Hepatocyte (in vitro differentiated cells): ENCODE data around the gene MYO5A. TPM values are rescaled to one million over a fixed set of nuclear protein-coding genes. Genes with fewer than 3 reads are reported as not detected.

Source experiments
- DNase-seq: peaks from one replicate; pipeline ENCODE4 v3.0.0-alpha.2; 2016; ENCODE audit warnings: low spot score
- H2AFZ ChIP-seq: fragments of 200-600 bp; sonication (generic); 2 replicates; pipeline ENCODE4 v1.6.0; 2016; ENCODE audit warnings: antibody characterized with exemption, mild to moderate bottlenecking
- H3K27ac ChIP-seq: fragments of 200-600 bp; sonication (generic); 2 replicates; pipeline ENCODE4 v1.5.1; 2016; ENCODE audit warnings: mild to moderate bottlenecking
- H3K27me3 ChIP-seq: fragments of 200-600 bp; sonication (generic); 2 replicates; pipeline ENCODE4 v1.6.1; 2016
- H3K36me3 ChIP-seq: fragments of 200-600 bp; sonication (generic); replicated peaks from 2 replicates; pipeline ENCODE4 v1.5.1; 2016; ENCODE audit warnings: low read depth; ENCODE audit not compliant: insufficient read depth
- H3K4me1 ChIP-seq: fragments of 200-600 bp; sonication (generic); 2 replicates; pipeline ENCODE4 v1.5.1; 2016; ENCODE audit warnings: mild to moderate bottlenecking, moderate library complexity; ENCODE audit not compliant: insufficient read depth
- H3K4me2 ChIP-seq: fragments of 200-600 bp; sonication (generic); 2 replicates; pipeline ENCODE4 v1.6.0; 2016
- H3K4me3 ChIP-seq: fragments of 200-600 bp; sonication (generic); 2 replicates; pipeline ENCODE4 v1.5.1; 2016; ENCODE audit warnings: mild to moderate bottlenecking
- H3K79me2 ChIP-seq: fragments of 200-600 bp; sonication (generic); 2 replicates; pipeline ENCODE4 v1.6.0; 2017; ENCODE audit warnings: mild to moderate bottlenecking
- H3K9me2 ChIP-seq: fragments of 200-600 bp; sonication (generic); replicated peaks from 2 replicates; pipeline ENCODE4 v1.6.0; 2017; ENCODE audit warnings: mild to moderate bottlenecking; ENCODE audit not compliant: insufficient read depth
- H3K9me3 ChIP-seq: fragments of 200-600 bp; sonication (generic); 2 replicates; pipeline ENCODE4 v1.5.1; 2016; ENCODE audit warnings: low read depth, mild to moderate bottlenecking
- H4K20me1 ChIP-seq: fragments of 200-600 bp; sonication (generic); 2 replicates; pipeline ENCODE4 v1.6.0; 2016; ENCODE audit warnings: mild to moderate bottlenecking; ENCODE audit not compliant: insufficient read depth, poor library complexity, severe bottlenecking
- EZH2 ChIP-seq: fragments of 200-600 bp; sonication (generic); IDR thresholded peaks from 2 replicates; pipeline ENCODE4 v1.6.1; 2016; ENCODE audit warnings: antibody characterized with exemption, mild to moderate bottlenecking, borderline replicate concordance
- EZH2phosphoT487 ChIP-seq: fragments of 200-600 bp; sonication (generic); IDR thresholded peaks from one replicate; pipeline ENCODE4 v1.6.1; 2018; ENCODE audit warnings: antibody characterized with exemption, mild to moderate bottlenecking, low read depth, moderate library complexity; ENCODE audit not compliant: unreplicated experiment, severe bottlenecking
- WGBS: methylation state at CpG from one replicate; pipeline ENCODE4 v1.1.6; 2016; ENCODE audit warnings: low lambda C conversion rate; ENCODE audit errors: missing lambda C conversion rate; 5-methylcytosine and 5-hydroxymethylcytosine counted together
- polyA plus RNA-seq: library from polyadenylated mRNA; unstranded; fragments of >200 nt; fragmentation: Nextera tagmentation; extraction: Ambion mirVana; gene quantifications from 2 replicates; pipeline ENCODE4 v1.2.1, GENCODE V29; 2016
- total RNA-seq: library from RNA; depleted of rRNA; stranded (reverse); fragments of >200 nt; gene quantifications from 2 replicates; pipeline ENCODE4 v1.2.3, GENCODE V29; 2014
- TF ChIP-seq, protein P1 (sequence below): fragments of 200-600 bp; sonication (generic); IDR thresholded peaks from 2 replicates; pipeline ENCODE4 v1.5.1; 2016; ENCODE audit warnings: antibody characterized with exemption, mild to moderate bottlenecking; ENCODE audit not compliant: poor library complexity

MYO5A gene
- total and polyA plus RNA-seq, 2 experiments from 2014 or later, result 3.7 to 14.8 TPM

DNA sequence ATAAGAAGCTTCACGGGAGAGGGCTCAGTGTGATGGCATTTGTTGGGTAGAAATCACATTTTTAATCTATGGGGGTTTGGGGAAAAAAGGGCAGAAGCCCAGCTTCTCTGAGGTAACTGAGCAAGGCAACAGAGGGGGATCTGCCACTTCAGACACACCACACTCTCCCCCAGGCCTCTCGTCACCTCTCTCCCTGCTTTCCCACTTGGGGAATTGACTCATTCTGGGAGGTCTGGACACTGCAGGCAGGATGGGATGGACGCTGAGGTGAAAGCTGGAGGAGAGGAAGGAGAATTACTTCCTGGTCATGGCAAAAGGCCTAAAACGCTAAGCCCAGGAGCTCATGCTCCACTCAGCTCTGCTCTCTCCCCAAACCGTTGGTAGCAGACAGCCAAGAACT, 266.3 kb downstream of the MYO5A start:
- H3K9me2 ChIP-seq, result no peaks in the 10 kb centered on the region
- H3K9me3 ChIP-seq, result no peaks in the 10 kb centered on the region
- H3K4me2 ChIP-seq, result no peak overlapping the region
- no peaks in the 10 kb centered on the region for H4K20me1 ChIP-seq
- H3K27me3 ChIP-seq, result no peaks in the 10 kb centered on the region
- no peak for DNase-seq
- no peaks in the 10 kb centered on the region for H3K79me2 ChIP-seq
- peak overlapping the region; percentile 39 for H3K27ac ChIP-seq
- no peak overlapping the region for H3K4me3 ChIP-seq
- no peak overlapping the region for H2AFZ ChIP-seq
- no peaks in the 10 kb centered on the region for H3K4me1 ChIP-seq
- H3K36me3 ChIP-seq, result no peaks in the 10 kb centered on the region
- TF ChIP-seq, protein P1, sequence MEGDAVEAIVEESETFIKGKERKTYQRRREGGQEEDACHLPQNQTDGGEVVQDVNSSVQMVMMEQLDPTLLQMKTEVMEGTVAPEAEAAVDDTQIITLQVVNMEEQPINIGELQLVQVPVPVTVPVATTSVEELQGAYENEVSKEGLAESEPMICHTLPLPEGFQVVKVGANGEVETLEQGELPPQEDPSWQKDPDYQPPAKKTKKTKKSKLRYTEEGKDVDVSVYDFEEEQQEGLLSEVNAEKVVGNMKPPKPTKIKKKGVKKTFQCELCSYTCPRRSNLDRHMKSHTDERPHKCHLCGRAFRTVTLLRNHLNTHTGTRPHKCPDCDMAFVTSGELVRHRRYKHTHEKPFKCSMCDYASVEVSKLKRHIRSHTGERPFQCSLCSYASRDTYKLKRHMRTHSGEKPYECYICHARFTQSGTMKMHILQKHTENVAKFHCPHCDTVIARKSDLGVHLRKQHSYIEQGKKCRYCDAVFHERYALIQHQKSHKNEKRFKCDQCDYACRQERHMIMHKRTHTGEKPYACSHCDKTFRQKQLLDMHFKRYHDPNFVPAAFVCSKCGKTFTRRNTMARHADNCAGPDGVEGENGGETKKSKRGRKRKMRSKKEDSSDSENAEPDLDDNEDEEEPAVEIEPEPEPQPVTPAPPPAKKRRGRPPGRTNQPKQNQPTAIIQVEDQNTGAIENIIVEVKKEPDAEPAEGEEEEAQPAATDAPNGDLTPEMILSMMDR, result no peak
- TF ChIP-seq EZH2 (no peak), EZH2phosphoT487 (no peak)
- 69% methylated on average over 5 of the region's 5 CpGs for WGBS

DNA sequence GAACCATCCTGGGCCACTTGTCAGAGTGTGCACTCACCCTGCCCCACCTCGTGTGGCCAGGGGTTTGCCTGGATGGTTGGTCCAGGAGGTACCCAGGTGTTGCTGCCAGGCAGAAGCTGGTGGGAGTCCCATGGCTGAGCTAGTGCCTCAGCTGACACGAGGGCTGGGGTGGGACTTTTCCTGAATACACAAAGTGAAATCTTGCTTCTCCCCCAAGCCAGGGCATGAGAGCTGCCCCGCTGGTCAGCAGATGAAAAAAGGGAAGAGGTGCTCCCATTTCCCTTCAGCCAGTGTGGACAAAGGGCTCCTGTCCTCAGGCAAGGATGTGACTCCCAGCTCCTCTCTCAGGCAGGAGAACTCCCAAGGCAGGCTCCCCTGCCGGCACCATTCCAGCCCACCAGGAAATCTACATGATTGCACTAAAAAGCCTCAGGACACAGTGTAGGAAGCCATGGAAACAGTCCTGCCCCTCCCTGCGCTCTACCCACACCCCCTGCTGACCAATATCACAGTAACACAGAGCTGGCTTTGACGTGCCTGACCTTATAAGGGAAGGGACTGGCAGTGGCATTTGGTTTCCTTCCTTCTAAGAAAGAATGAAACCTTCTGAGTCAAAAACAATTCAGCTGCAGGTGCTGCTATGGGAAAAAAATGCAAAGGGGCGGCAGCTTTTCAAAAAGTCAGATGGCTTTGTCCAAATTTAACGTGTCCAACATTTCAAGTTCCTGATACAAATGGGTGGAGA, 267.0 kb downstream of the MYO5A start:
- TF ChIP-seq, protein P1, result no peak
- TF ChIP-seq EZH2phosphoT487 (no peak), EZH2 (no peak)
- Histone ChIP-seq H3K4me1 (peaks cover 2% of the 10 kb centered on the region), H3K27me3 (no peaks in the 10 kb centered on the region), H3K79me2 (no peaks in the 10 kb centered on the region), H3K4me2 (no peak overlapping the region), H2AFZ (no peak overlapping the region), H4K20me1 (no peaks in the 10 kb centered on the region), H3K4me3 (no peak overlapping the region), H3K9me2 (no peaks in the 10 kb centered on the region), H3K36me3 (no peaks in the 10 kb centered on the region), H3K9me3 (no peaks in the 10 kb centered on the region), H3K27ac (peak overlapping the region; percentile 39)
- peak; percentile 58 for DNase-seq
- WGBS, result 34% methylated on average over 8 of the region's 8 CpGs

DNA sequence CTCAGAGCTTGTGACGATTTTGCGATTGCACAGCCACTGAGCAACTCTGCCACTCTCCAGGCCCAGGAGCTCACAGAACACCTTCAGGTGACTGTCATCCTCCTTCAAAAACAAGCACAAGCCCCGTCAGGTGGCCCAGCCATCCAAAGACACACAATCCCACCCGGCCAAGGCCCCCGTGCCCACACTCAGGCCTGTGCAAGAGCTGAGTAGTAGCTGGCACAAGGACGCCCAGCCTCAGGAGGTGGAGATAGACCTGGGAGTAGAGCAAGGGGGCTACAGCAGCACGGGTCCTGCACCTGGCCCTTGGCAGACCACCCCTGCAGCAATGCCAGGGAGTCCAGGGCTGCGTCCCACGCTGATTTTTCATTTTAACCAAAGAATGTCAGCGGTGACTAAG, 267.7 kb downstream of the MYO5A start:
- no peak overlapping the region for H2AFZ ChIP-seq
- H3K4me3 ChIP-seq, result no peak overlapping the region
- no peak for DNase-seq
- no peak overlapping the region for H3K27ac ChIP-seq
- no peaks in the 10 kb centered on the region for H3K9me3 ChIP-seq
- no peaks in the 10 kb centered on the region for H4K20me1 ChIP-seq
- H3K4me1 ChIP-seq, result peaks cover 5% of the 10 kb centered on the region
- no peaks in the 10 kb centered on the region for H3K27me3 ChIP-seq
- H3K36me3 ChIP-seq, result no peaks in the 10 kb centered on the region
- WGBS, result 93% methylated on average over 10 of the region's 10 CpGs
- no peaks in the 10 kb centered on the region for H3K9me2 ChIP-seq
- TF ChIP-seq, protein P1, result no peak
- TF ChIP-seq EZH2 (no peak), EZH2phosphoT487 (no peak)
- no peaks in the 10 kb centered on the region for H3K79me2 ChIP-seq
- no peak overlapping the region for H3K4me2 ChIP-seq

DNA sequence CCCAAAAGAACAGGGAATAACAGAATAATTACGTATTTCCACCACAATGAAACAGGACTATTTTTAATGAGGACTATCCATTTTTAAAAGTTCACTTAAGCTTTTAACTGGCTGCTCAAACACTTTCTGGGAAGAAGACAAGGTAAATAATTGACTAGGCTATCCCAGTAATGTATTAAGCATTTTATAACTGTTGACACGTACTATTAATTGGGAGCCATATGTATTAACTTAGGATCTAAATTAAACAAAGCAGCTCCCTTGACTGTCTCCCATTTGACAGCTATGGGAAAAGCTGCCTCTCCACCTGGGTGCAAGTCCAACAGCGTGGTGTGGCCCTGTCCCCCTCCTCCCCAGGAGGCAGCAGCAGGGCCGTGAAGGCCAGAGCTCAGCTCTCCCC, 269.2 kb downstream of the MYO5A start:
- H4K20me1 ChIP-seq, result no peaks in the 10 kb centered on the region
- H2AFZ ChIP-seq, result no peak overlapping the region
- no peaks in the 10 kb centered on the region for H3K9me2 ChIP-seq
- peaks cover 5% of the 10 kb centered on the region for H3K4me1 ChIP-seq
- no peak overlapping the region for H3K27ac ChIP-seq
- WGBS, result 76% methylated on average over 4 of the region's 4 CpGs
- TF ChIP-seq EZH2phosphoT487 (no peak), EZH2 (no peak)
- TF ChIP-seq, protein P1, result no peak
- H3K36me3 ChIP-seq, result no peaks in the 10 kb centered on the region
- H3K4me3 ChIP-seq, result no peak overlapping the region
- no peaks in the 10 kb centered on the region for H3K79me2 ChIP-seq
- DNase-seq, result no peak
- no peaks in the 10 kb centered on the region for H3K27me3 ChIP-seq
- no peak overlapping the region for H3K4me2 ChIP-seq
- H3K9me3 ChIP-seq, result no peaks in the 10 kb centered on the region
